A673 (cell line): ENCODE measurements around the gene OR8B2. TPM values are rescaled to one million over a fixed set of nuclear protein-coding genes. Genes with fewer than 3 reads are reported as not detected.
"Not testable (repeated sequence)": the region's sequence is repeated elsewhere in the genome, so short reads cannot be mapped to it uniquely, and the experiment has no call there.

Experiments
- BruUV-seq: library from RNA; stranded (reverse); fragments of 400-500 nt; replicated peaks from 2 replicates; lab custom pipeline; 2021; lab: Mats Ljungman, UMichigan
- CTCF ChIA-PET: fragments of 300-600 bp; sonication (Branson Sonifier 250); formaldehyde crosslinking; loops from one replicate; lab custom pipeline; 2022; ENCODE audit warnings: antibody characterized with exemption; lab: Charles Lee
- POLR2A ChIA-PET: fragments of 300-600 bp; sonication (Branson Sonifier 250); formaldehyde crosslinking; loops from one replicate; lab custom pipeline; 2022; ENCODE audit warnings: antibody characterized with exemption; ENCODE audit not compliant: low non-redundant PET; lab: Charles Lee
- DNase-seq: peaks from one replicate; pipeline ENCODE4 v3.0.0-alpha.2; 2015; ENCODE audit warnings: low spot score
- H3K27ac ChIP-seq: fragments of 200-600 bp; sonication (generic); 2 replicates; pipeline ENCODE4 v1.5.1; 2016; ENCODE audit warnings: mixed run types, low read depth, mild to moderate bottlenecking, mixed read lengths, antibody characterized with exemption, low read length; ENCODE audit not compliant: poor library complexity, severe bottlenecking
- H3K27me3 ChIP-seq: fragments of 200-600 bp; sonication (generic); replicated peaks from 2 replicates; pipeline ENCODE4 v1.6.1; 2017; ENCODE audit warnings: mixed run types, low read depth, mild to moderate bottlenecking, mixed read lengths, antibody characterized with exemption, low read length; ENCODE audit not compliant: insufficient read depth, poor library complexity
- H3K36me3 ChIP-seq: fragments of 200-600 bp; sonication (generic); 2 replicates; pipeline ENCODE4 v1.6.1; 2016; ENCODE audit warnings: mixed run types, mild to moderate bottlenecking, mixed read lengths, antibody characterized with exemption, low read length; ENCODE audit not compliant: insufficient read depth, poor library complexity, severe bottlenecking
- H3K4me1 ChIP-seq: fragments of 200-600 bp; sonication (generic); 2 replicates; pipeline ENCODE4 v1.6.1; 2017; ENCODE audit warnings: mixed run types, mild to moderate bottlenecking, mixed read lengths, antibody characterized with exemption, low read length; ENCODE audit not compliant: insufficient read depth, poor library complexity, severe bottlenecking
- H3K4me3 ChIP-seq: fragments of 200-600 bp; sonication (generic); 2 replicates; pipeline ENCODE4 v1.5.1; 2016; ENCODE audit warnings: low read depth, mixed run types, mild to moderate bottlenecking, mixed read lengths, low read length; ENCODE audit not compliant: poor library complexity, severe bottlenecking
- H3K9me3 ChIP-seq: fragments of 200-600 bp; sonication (generic); 2 replicates; pipeline ENCODE4 v1.6.1; 2016; ENCODE audit warnings: mixed run types, low read depth, mild to moderate bottlenecking, mixed read lengths, antibody characterized with exemption, low read length; ENCODE audit not compliant: poor library complexity, severe bottlenecking
- EZH2 ChIP-seq: fragments of 200-600 bp; sonication (generic); IDR thresholded peaks from 2 replicates; pipeline ENCODE4 v1.6.1; 2017; ENCODE audit warnings: borderline replicate concordance, low read depth, mild to moderate bottlenecking, mixed read lengths, antibody characterized with exemption, low read length; ENCODE audit not compliant: poor library complexity, severe bottlenecking
- intact Hi-C: fragments of 100-400 bp; cut with micrococcal nuclease; formaldehyde crosslinking; loops from one replicate; pipeline ENCODE4 v1.10.0; 2022; ENCODE audit not compliant: unreplicated experiment
- total RNA-seq: library from RNA; stranded (reverse); gene quantifications from 2 replicates; pipeline ENCODE4 v1.2.3, GENCODE V29; 2021
- TF ChIP-seq, protein P1 (sequence below): fragments of 300-800, 200-600 bp; sonication (generic); conservative IDR thresholded peaks from 2 replicates; pipeline ENCODE4 v1.5.1; 2017; ENCODE audit warnings: low read depth, mild to moderate bottlenecking, antibody characterized with exemption, low read length, moderate library complexity, mixed read lengths

Gene OR8B2
- total RNA-seq, 1 experiment from 2014 or later: not detected

DNA sequence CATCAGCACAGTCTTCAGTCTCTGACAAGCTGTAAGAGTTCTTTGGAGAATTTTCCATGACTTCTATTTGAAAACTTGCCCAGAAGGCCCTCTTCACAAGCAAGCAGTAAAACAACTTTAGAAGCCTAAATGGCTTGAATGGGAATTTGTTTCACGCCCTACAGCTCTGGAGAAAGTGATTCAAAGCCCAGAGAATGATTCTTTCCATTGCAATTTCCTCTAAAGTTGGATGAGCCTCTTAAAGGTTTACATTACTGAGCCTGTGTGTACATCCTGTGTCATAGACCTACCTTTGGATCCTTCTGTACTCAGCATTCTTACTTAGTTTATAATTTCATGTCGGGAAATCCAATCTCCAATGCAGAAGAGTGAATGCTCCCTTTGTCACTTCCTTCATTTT lies 21.3 kb upstream of the OR8B2 start:
- peak overlapping the region; percentile 60 for H3K27ac ChIP-seq
- peaks cover 21% of the 10 kb centered on the region for H3K4me1 ChIP-seq
- ChIA-PET CTCF (no interaction called here), POLR2A (no interaction called here)
- DNase-seq: peak; percentile 30
- no peaks in the 10 kb centered on the region for H3K27me3 ChIP-seq
- no peak overlapping the region for H3K4me3 ChIP-seq
- no peak for TF ChIP-seq EZH2
- TF ChIP-seq, protein P1, sequence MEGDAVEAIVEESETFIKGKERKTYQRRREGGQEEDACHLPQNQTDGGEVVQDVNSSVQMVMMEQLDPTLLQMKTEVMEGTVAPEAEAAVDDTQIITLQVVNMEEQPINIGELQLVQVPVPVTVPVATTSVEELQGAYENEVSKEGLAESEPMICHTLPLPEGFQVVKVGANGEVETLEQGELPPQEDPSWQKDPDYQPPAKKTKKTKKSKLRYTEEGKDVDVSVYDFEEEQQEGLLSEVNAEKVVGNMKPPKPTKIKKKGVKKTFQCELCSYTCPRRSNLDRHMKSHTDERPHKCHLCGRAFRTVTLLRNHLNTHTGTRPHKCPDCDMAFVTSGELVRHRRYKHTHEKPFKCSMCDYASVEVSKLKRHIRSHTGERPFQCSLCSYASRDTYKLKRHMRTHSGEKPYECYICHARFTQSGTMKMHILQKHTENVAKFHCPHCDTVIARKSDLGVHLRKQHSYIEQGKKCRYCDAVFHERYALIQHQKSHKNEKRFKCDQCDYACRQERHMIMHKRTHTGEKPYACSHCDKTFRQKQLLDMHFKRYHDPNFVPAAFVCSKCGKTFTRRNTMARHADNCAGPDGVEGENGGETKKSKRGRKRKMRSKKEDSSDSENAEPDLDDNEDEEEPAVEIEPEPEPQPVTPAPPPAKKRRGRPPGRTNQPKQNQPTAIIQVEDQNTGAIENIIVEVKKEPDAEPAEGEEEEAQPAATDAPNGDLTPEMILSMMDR: no peak
- no peaks in the 10 kb centered on the region for H3K36me3 ChIP-seq
- H3K9me3 ChIP-seq: no peaks in the 10 kb centered on the region
- intact Hi-C loops: loop anchor here (5.0 to 10.0 kb wide), 2 partner anchors 333 to 459 kb away; partner anchors contain the start of gene ROBO3
- no TSS peak for BruUV-seq

DNA sequence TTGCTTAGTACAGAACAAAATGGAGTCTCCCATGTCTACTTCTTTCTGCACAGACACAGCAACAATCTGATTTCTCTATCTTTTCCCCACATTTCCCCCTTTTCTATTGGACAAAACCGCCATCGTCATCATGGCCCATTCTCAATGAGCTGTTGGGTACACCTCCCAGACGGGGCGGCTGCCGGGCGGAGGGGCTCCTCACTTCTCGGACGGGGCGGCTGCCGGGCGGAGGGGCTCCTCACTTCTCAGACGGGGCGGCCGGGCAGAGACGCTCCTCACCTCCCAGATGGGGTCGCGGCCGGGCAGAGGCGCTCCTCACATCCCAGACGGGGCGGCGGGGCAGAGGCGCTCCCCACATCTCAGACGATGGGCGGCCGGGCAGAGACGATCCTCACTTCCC lies 18.9 kb upstream of the OR8B2 start:
- H3K9me3 ChIP-seq, CTCF ChIA-PET, DNase-seq, H3K27ac ChIP-seq, POLR2A ChIA-PET, H3K27me3 ChIP-seq, BruUV-seq, H3K36me3 ChIP-seq, H3K4me3 ChIP-seq: not testable (repeated sequence)
- intact Hi-C loops: loop anchor here (10.0 kb wide), 1 partner anchor 462 kb away; the partner anchor contains the start of gene ROBO3
- peaks cover 21% of the 10 kb centered on the region for H3K4me1 ChIP-seq

DNA sequence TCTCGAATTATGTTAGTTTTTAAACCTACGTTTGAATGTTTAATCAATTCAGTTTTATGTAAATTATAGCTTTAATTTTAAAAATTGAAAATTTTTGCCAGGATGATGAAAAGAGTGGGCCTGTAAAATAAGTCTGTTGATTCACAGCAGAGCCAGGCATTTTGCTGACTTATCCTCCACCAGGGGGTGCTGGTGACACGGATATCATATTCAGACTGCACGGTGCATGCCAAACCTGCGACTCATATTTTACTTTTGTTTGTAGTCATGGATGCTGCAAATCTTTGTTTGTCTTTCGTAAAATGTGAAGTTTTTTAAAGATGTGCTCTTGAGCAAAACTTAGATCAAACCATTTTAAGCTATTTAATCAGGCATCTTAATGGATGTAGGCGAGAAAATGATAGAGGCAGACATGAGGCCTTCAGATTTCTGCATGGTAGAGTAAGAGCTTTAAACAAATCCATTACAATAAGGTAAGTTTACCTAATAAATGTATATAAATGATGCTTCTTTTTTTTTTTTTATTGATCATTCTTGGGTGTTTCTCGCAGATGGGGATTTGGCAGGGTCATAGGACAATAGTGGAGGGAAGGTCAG lies 18.1 kb upstream of the OR8B2 start:
- ChIA-PET CTCF (interaction anchor here (0.6 kb wide), 1 partner anchor 42 kb away, joined by 3 read pairs; no protein-coding TSS in a partner anchor), POLR2A (no interaction called here)
- Histone ChIP-seq H3K36me3 (no peaks in the 10 kb centered on the region), H3K4me3 (no peak overlapping the region), H3K27me3 (no peaks in the 10 kb centered on the region), H3K27ac (no peak overlapping the region), H3K9me3 (no peaks in the 10 kb centered on the region), H3K4me1 (peaks cover 21% of the 10 kb centered on the region)
- TF ChIP-seq, protein P1: peak; percentile 97
- TF ChIP-seq EZH2: no peak
- peak; percentile 89 for DNase-seq
- BruUV-seq: no TSS peak
- intact Hi-C loops: loop anchor here (10.0 kb wide), 1 partner anchor 462 kb away; the partner anchor contains the start of gene ROBO3

DNA sequence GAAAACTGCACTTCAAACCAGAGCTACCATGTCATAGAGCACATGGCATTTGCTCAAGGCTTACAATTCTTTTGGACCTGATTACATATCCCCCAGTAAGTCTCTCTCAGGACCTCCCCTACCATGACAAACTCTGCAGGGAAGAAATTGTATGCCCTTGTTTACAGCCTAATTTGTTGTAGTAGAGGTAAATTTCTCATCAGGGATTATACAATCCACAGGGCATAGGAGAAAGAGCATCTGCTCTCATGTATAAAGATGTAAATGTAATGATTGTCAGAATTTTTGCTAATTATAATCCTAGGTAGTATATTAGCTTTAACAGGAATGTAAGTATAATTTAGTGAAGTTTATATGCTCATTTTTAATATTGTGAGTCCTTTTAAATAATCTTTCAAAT lies 14.6 kb upstream of the OR8B2 start, which contains the start of gene OR8B3:
Gene OR8B3, minus strand, starts transcription at position 101 of the 400 bp plus-strand sequence. CDS start 1,673 bp downstream, outside the sequence.
- BruUV-seq: no TSS peak
- Histone ChIP-seq H3K27ac (no peak within 1 kb of the TSS), H3K27me3 (no peaks in the 10 kb centered on the region), H3K4me3 (no peak within 1 kb of the TSS), H3K4me1 (no peaks in the 10 kb centered on the region), H3K36me3 (no peaks in the 10 kb centered on the region), H3K9me3 (no peaks in the 10 kb centered on the region)
- DNase-seq: no peak
- POLR2A ChIA-PET: no interaction called here
- CTCF ChIA-PET: no interaction called here
- intact Hi-C loops: no loop called here
- TF ChIP-seq, protein P1: no peak
- no peak for TF ChIP-seq EZH2

DNA sequence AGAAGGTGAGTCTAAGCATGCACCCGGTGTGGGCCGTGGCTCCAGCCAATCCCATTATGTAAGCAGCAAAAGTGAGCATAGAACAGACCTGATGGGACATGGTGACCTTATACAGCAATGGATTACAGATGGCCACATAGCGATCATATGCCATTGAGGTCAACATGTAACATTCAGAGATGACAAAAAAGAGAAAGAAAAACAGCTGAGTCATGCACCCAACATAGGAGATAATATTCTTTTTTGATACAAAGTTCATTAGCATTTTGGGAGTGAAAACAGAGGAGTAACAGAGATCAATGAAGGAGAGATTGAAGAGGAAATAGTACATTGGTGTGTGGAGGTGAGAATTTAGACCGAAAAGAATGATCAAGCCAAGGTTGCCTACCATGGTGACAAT lies 12.5 kb upstream of the OR8B2 start:
- H3K27me3 ChIP-seq, H3K27ac ChIP-seq, intact Hi-C loops, CTCF ChIA-PET, BruUV-seq, H3K4me3 ChIP-seq, H3K4me1 ChIP-seq, POLR2A ChIA-PET, H3K9me3 ChIP-seq, DNase-seq, H3K36me3 ChIP-seq: not testable (repeated sequence)
